HepG2 (cell line): ENCODE measurements around the gene IFNK. TPM values are rescaled to one million over a fixed set of nuclear protein-coding genes. Genes with fewer than 3 reads are reported as not detected.

Source experiments
- ATAC-seq: fragments of 200-7000 bp; cut with Tn5 transposase; 3 replicates; pipeline ENCODE4 v1.9.1; 2020; ENCODE audit warnings: mild to moderate bottlenecking, moderate library complexity
- BruUV-seq: library from RNA; stranded (reverse); fragments of 400-500 nt; replicated peaks from 2 replicates; lab custom pipeline; 2021; lab: Mats Ljungman, UMichigan
- CTCF ChIA-PET: fragments of 300-600 bp; formaldehyde crosslinking; extraction: SDS; loops from one replicate; lab custom pipeline; 2021; ENCODE audit warnings: low total read pairs, inconsistent platforms, low intra/inter-chr PET ratio; lab: Yijun Ruan, JAX
- POLR2A ChIA-PET: fragments of 350-600 bp; sonication (Branson Sonifier 250); formaldehyde crosslinking; loops from one replicate; lab custom pipeline; 2020; ENCODE audit warnings: antibody characterized with exemption, inconsistent platforms; lab: Yijun Ruan, JAX
- DNase-seq: peaks from one replicate; pipeline ENCODE4 v3.0.0-alpha.2; 2015; ENCODE audit warnings: low spot score
- FAIRE-seq: peaks from 3 replicates; lab custom pipeline; 2011; peaks lifted over from hg19 to GRCh38; lab: Jason Lieb, UNC
- H2AFZ ChIP-seq: one replicate; pipeline ENCODE4 v1.6.1; 2011; ENCODE audit warnings: low read length, inconsistent platforms
- H3K27ac ChIP-seq: fragments of 300-600 bp; 3 replicates; pipeline ENCODE4 v1.8.0; 2011; ENCODE audit warnings: mixed run types, mild to moderate bottlenecking, mixed read lengths, low read length, inconsistent platforms; ENCODE audit not compliant: insufficient read depth; ENCODE audit errors: extremely low read length
- H3K27me3 ChIP-seq, 2 experiments: fragments of 200-600 bp in 1 of 2; 2 replicates in 1 of 2; 3 replicates in 1 of 2; pipeline versions ENCODE4 v1.6.0 to v1.8.0; 2011; ENCODE audit warnings: low read length in 2 of 2, mild to moderate bottlenecking in 2 of 2, moderate library complexity in 2 of 2, inconsistent platforms in 1 of 2; ENCODE audit not compliant: insufficient read depth in 2 of 2, control insufficient read depth in 1 of 2
- H3K36me3 ChIP-seq, 2 experiments: fragments of 200-600 bp in 1 of 2; replicated peaks in 1 of 2; 2 replicates in 1 of 2; 3 replicates in 1 of 2; pipeline versions ENCODE4 v1.5.1 to v1.8.0; 2011; ENCODE audit warnings: low read length in 2 of 2, inconsistent platforms in 1 of 2; ENCODE audit not compliant: insufficient read depth in 2 of 2, control insufficient read depth in 1 of 2
- H3K4me1 ChIP-seq: 2 replicates; pipeline ENCODE4 v1.5.1; 2012; ENCODE audit warnings: low read length, inconsistent platforms; ENCODE audit not compliant: insufficient read depth
- H3K4me2 ChIP-seq: 2 replicates; pipeline ENCODE4 v1.6.0; 2011; ENCODE audit warnings: low read depth, low read length, inconsistent platforms
- H3K4me3 ChIP-seq, 3 experiments: fragments of 200-600 bp in 1 of 3; sonication (generic), shearing (Covaris generic) in 1 of 3; replicated peaks in 1 of 3; 2 replicates each; pipeline ENCODE4 v1.5.1; 2011 to 2016; ENCODE audit warnings: low read length in 3 of 3, inconsistent platforms in 2 of 3, low read depth in 2 of 3, mild to moderate bottlenecking in 2 of 3, control low read depth in 1 of 3, mixed read lengths in 1 of 3; ENCODE audit not compliant: insufficient read depth in 1 of 3
- H3K79me2 ChIP-seq: one replicate; pipeline ENCODE4 v1.6.1; 2011; ENCODE audit warnings: low read length, inconsistent platforms; ENCODE audit not compliant: insufficient read depth
- H3K9ac ChIP-seq: 2 replicates; pipeline ENCODE4 v1.6.0; 2011; ENCODE audit warnings: mild to moderate bottlenecking, low read depth, low read length, inconsistent platforms; ENCODE audit not compliant: insufficient read depth
- H3K9me3 ChIP-seq: 2 replicates; pipeline ENCODE4 v1.5.1; 2012; ENCODE audit warnings: mild to moderate bottlenecking, low read length
- H4K20me1 ChIP-seq: 2 replicates; pipeline ENCODE4 v1.6.0; 2011; ENCODE audit warnings: inconsistent platforms, mild to moderate bottlenecking, low read length, moderate library complexity; ENCODE audit not compliant: insufficient read depth
- ARID2 ChIP-seq: sonication (generic); formaldehyde crosslinking; IDR thresholded peaks from 2 replicates; pipeline ENCODE4 v1.8.1; 2022; ENCODE audit warnings: mild to moderate bottlenecking, missing genetic modification reagents, borderline replicate concordance
- ARNT ChIP-seq: fragments of 450-650 bp; IDR thresholded peaks from 2 replicates; pipeline ENCODE4 v1.6.1; 2017
- CEBPG ChIP-seq: IDR thresholded peaks from 2 replicates; pipeline ENCODE4 v1.6.1; 2016
- CSRNP1 ChIP-seq: sonication (generic); formaldehyde crosslinking; IDR thresholded peaks from 2 replicates; pipeline ENCODE4 v1.8.1; 2023; ENCODE audit warnings: mild to moderate bottlenecking, missing genetic modification reagents
- FOXC1 ChIP-seq: sonication (generic); formaldehyde crosslinking; IDR thresholded peaks from 2 replicates; pipeline ENCODE4 v1.8.0; 2022; ENCODE audit warnings: mild to moderate bottlenecking, missing genetic modification reagents, borderline replicate concordance
- IRF1 ChIP-seq: sonication (generic); formaldehyde crosslinking; IDR thresholded peaks from 2 replicates; pipeline ENCODE4 v1.4.0; 2020; ENCODE audit warnings: low read depth, mild to moderate bottlenecking, missing genetic modification reagents
- NFKBIZ ChIP-seq: IDR thresholded peaks from 2 replicates; pipeline ENCODE4 v1.6.1; 2018; ENCODE audit warnings: missing genetic modification reagents, missing compliant biosample characterization
- NPAS2 ChIP-seq: sonication (generic); formaldehyde crosslinking; IDR thresholded peaks from 2 replicates; pipeline ENCODE4 v1.8.0; 2022; ENCODE audit warnings: mild to moderate bottlenecking, missing genetic modification reagents, borderline replicate concordance
- POGK ChIP-seq: sonication (generic); formaldehyde crosslinking; conservative IDR thresholded peaks from 2 replicates; pipeline ENCODE4 v1.8.0; 2022; ENCODE audit warnings: mild to moderate bottlenecking, moderate library complexity, missing genetic modification reagents
- TAF15 ChIP-seq: fragments of 200-400 bp; formaldehyde crosslinking; IDR thresholded peaks from one replicate; pipeline ENCODE4 v1.6.1; 2018; ENCODE audit warnings: mild to moderate bottlenecking, low read depth, low read length; ENCODE audit not compliant: poor library complexity, severe bottlenecking
- ZFYVE20 ChIP-seq: sonication (generic); formaldehyde crosslinking; IDR thresholded peaks from 2 replicates; pipeline ENCODE4 v1.8.0; 2023; ENCODE audit warnings: low read depth, mild to moderate bottlenecking, moderate library complexity, missing genetic modification reagents, borderline replicate concordance
- ZNF543 ChIP-seq: sonication (generic); formaldehyde crosslinking; IDR thresholded peaks from 2 replicates; pipeline ENCODE4 v1.4.0; 2020; ENCODE audit warnings: mild to moderate bottlenecking, missing genetic modification reagents
- WGBS: methylation state at CpG from one replicate; pipeline ENCODE4 v1.1.6; 2017; ENCODE audit warnings: low lambda C conversion rate; 5-methylcytosine and 5-hydroxymethylcytosine counted together
- in situ Hi-C: cut with HindIII; loops from 2 replicates; pipeline ENCODE4 v1.10.0; 2017; ENCODE audit warnings: low pct_unique_long_range_greater_than_20kb; ENCODE audit not compliant: extremely low pct_ligation_motif_present
- intact Hi-C: fragments of 100-400 bp; cut with micrococcal nuclease; formaldehyde crosslinking; loops from one replicate; pipeline ENCODE4 v1.10.0; 2022; ENCODE audit not compliant: unreplicated experiment
- polyA plus RNA-seq, 8 experiments: library from polyadenylated mRNA; depleted of rRNA in 3 of 8; stranded (reverse) in 7 of 8; unstranded in 1 of 8; fragments of >200 nt; fragmentation: Illumina TruSeq in 4 of 8; extraction: Trizol in 4 of 8; gene quantifications; 2 replicates each; pipeline versions ENCODE4 v1.2.1 to v1.2.3, GENCODE V29; 2011 to 2016; ENCODE audit warnings: low read depth in 4 of 8, missing spikeins in 1 of 8, mixed read lengths in 1 of 8; ENCODE audit not compliant: insufficient read depth in 1 of 8
- total RNA-seq, 5 experiments: library from RNA; depleted of rRNA; stranded (reverse); fragments of >200 nt; fragmentation: Illumina TruSeq; extraction: Trizol; gene quantifications; 2 replicates each; pipeline ENCODE4 v1.2.3, GENCODE V29; 2016; ENCODE audit warnings: low read depth in 1 of 5

IFNK gene
- total and polyA plus RNA-seq, 2 of the 13 experiments (the other 11 are each of a cell fraction or from before 2014, with no cell fraction given): not detected

GRCh38 chr9:27563738-27564430 is 39.8 kb downstream of the IFNK start:
- Histone ChIP-seq H3K27ac (no peak overlapping the region), H3K4me3 (no peak overlapping the region)
- TF ChIP-seq ZFYVE20 (no peak), NPAS2 (CRISPR knock-in tag) (no peak), FOXC1 (CRISPR knock-in tag) (no peak), TAF15 (no peak), ARNT (no peak), POGK (CRISPR knock-in tag) (no peak), CEBPG (no peak), IRF1 (CRISPR knock-in tag) (no peak), NFKBIZ (CRISPR knock-in tag) (no peak), ZNF543 (no peak), CSRNP1 (CRISPR knock-in tag) (no peak), ARID2 (no peak)
- TF ChIP-seq, all 625 proteins: peak for 0
- POLR2A ChIA-PET: no interaction called here
- Histone ChIP-seq H3K4me2 (no peak overlapping the region), H3K4me1 (peaks cover 36% of the 10 kb centered on the region), H3K9ac (no peak overlapping the region), H3K36me3 (peaks cover 0 to 6% of the 10 kb centered on the region in 2 experiments; a peak in 1 of 5 replicates), H4K20me1 (no peaks in the 10 kb centered on the region), H3K9me3 (no peaks in the 10 kb centered on the region), H2AFZ (no peak overlapping the region), H3K27me3 (no peaks in the 10 kb centered on the region), H3K79me2 (no peaks in the 10 kb centered on the region)
- WGBS: 94% methylated on average over 4 of the region's 4 CpGs
- CTCF ChIA-PET: no interaction called here
- in situ Hi-C loops (no loop called here), intact Hi-C loops (no loop called here)
- no peak for ATAC-seq
- no peak for FAIRE-seq
- BruUV-seq: no TSS peak
- no peak for DNase-seq
